ENCODE measurements around the gene KATNAL1. TPM values are rescaled to one million over a fixed set of nuclear protein-coding genes. Genes with fewer than 3 reads are reported as not detected.

Gene KATNAL1
- total RNA-seq, 1 experiment from 2014 or later = 11.2 TPM

GRCh38 chr13:30240608-30241007 is 66.7 kb downstream of the KATNAL1 start:
- no peak overlapping the region for H3K56ac ChIP-seq (ENCODE audit: insufficient read length, low read depth, low read length)
- no peak overlapping the region for H2BK120ac ChIP-seq (ENCODE audit: low read depth, low read length, poor library complexity, severe bottlenecking)
- no peak overlapping the region for H3K23ac ChIP-seq (ENCODE audit: insufficient read length, low read depth, low read length)
- H3K4me1 ChIP-seq (ENCODE audit: insufficient read depth, low read length) = no peaks in the 10 kb centered on the region
- no peaks in the 10 kb centered on the region for H3K23me2 ChIP-seq (ENCODE audit: insufficient read length, low read depth, low read length, poor library complexity, severe bottlenecking)
- no peak overlapping the region for H2AK5ac ChIP-seq (ENCODE audit: insufficient read length, low read length)
- no peaks in the 10 kb centered on the region for H4K20me1 ChIP-seq (ENCODE audit: control insufficient read depth, insufficient read depth, insufficient read length)
- no peak overlapping the region for H2BK15ac ChIP-seq (ENCODE audit: low read depth, low read length)
- H4K5ac ChIP-seq (ENCODE audit: insufficient read length, low read depth, low read length) = no peak overlapping the region
- no peak overlapping the region for H2BK12ac ChIP-seq (ENCODE audit: insufficient read length, low read depth, low read length)
- no peaks in the 10 kb centered on the region for H3K27me3 ChIP-seq (ENCODE audit: insufficient read depth, low read length)
- no peak for DNase-seq
- no peak overlapping the region for H2AFZ ChIP-seq (ENCODE audit: low read length)
- Mint-ChIP-seq H3K4me3 (no peak overlapping the region), H3K36me3 (ENCODE audit: insufficient read depth in 1 of 3, low read depth in 3 of 3) (peaks cover 2 to 14% (median 8%) of the 10 kb centered on the region in 3 experiments; a peak in 4 of 7 replicates), H3K9me3 (no peaks in the 10 kb centered on the region), H3K27me3 (ENCODE audit: low read depth) (no peaks in the 10 kb centered on the region), H3K27ac (no peak overlapping the region), H3K4me1 (no peaks in the 10 kb centered on the region)
- H3K79me2 ChIP-seq (ENCODE audit: insufficient read depth, low read length) = no peaks in the 10 kb centered on the region
- no peak overlapping the region for H3K27ac ChIP-seq (ENCODE audit: insufficient read length, low read depth, low read length)
- H3K4me2 ChIP-seq (ENCODE audit: insufficient read depth, insufficient read length, low read length) = no peak overlapping the region
- H4K8ac ChIP-seq (replicated peaks; ENCODE audit: insufficient read length, low read depth, low read length) = no peak overlapping the region
- H3K9me3 ChIP-seq (ENCODE audit: control insufficient read depth, low read depth, low read length) = no peaks in the 10 kb centered on the region
- no peak overlapping the region for H3K14ac ChIP-seq (ENCODE audit: insufficient read depth, low read length)
- WGBS (ENCODE audit: extremely low coverage, insufficient read length, low lambda C conversion rate) = no CpG with 5 or more reads among the region's 2 CpGs
- H3K18ac ChIP-seq (ENCODE audit: insufficient read length, low read depth, low read length) = no peak overlapping the region
- no peak overlapping the region for H2BK5ac ChIP-seq (ENCODE audit: insufficient read length, low read length)
- no peak overlapping the region for H4K91ac ChIP-seq (ENCODE audit: insufficient read length, low read depth, low read length)
- no peak overlapping the region for H3K9ac ChIP-seq (ENCODE audit: extremely low read depth, insufficient read length, low read length)
- no peak overlapping the region for H2BK20ac ChIP-seq (ENCODE audit: low read depth, low read length, poor library complexity, severe bottlenecking)
- no peak overlapping the region for H3K4ac ChIP-seq (ENCODE audit: low read depth, low read length)
- no peak for TF ChIP-seq CTCF (conservative IDR thresholded peaks at IDR 0.05)
- H3K79me1 ChIP-seq (ENCODE audit: insufficient read depth, low read depth, low read length, poor library complexity, severe bottlenecking) = no peaks in the 10 kb centered on the region
- no peak overlapping the region for H3T11ph ChIP-seq (ENCODE audit: low read length)
